ENCODE results near the gene PHLDA1. TPM values are rescaled to one million over a fixed set of nuclear protein-coding genes. Genes with fewer than 3 reads are reported as not detected.

The PHLDA1 gene
- total and polyA plus RNA-seq, 4 donors, result 2.8 to 11.5 (median 5.7) TPM

- no peak for DNase-seq (ENCODE audit: low spot score)
- Histone ChIP-seq H3K4me1 (ENCODE audit: control insufficient read depth in 4 of 4, insufficient read depth in 4 of 4, low read length in 3 of 4) (peaks cover 0 to 7% (median 3%) of the 10 kb centered on the region in 4 donors), H3K27ac (ENCODE audit: low read depth in 1 of 2, low read length in 2 of 2) (no peak overlapping the region), H3K9ac (ENCODE audit: low read depth in 1 of 2, low read length in 2 of 2) (no peak overlapping the region), H3K9me3 (ENCODE audit: control insufficient read depth in 4 of 4, low read length in 3 of 4) (no peaks in the 10 kb centered on the region), H3K36me3 (ENCODE audit: control insufficient read depth in 4 of 4, insufficient read depth in 3 of 4, low read depth in 1 of 4, low read length in 3 of 4) (no peaks in the 10 kb centered on the region), H3K4me3 (ENCODE audit: low read depth in 1 of 3, low read length in 3 of 3) (no peak overlapping the region), H3K27me3 (ENCODE audit: control insufficient read depth in 4 of 4, insufficient read depth in 4 of 4, low read length in 3 of 4) (no peaks in the 10 kb centered on the region)
- 39% methylated on average over 13 of the region's 13 CpGs for WGBS
- TF ChIP-seq TAF1 (conservative IDR thresholded peaks at IDR 0.05) (no peak), MAX (IDR thresholded peaks at IDR 0.05) (no peak), ATF3 (IDR thresholded peaks at IDR 0.05) (no peak), HNF4A (conservative IDR thresholded peaks at IDR 0.05) (no peak), EGR1 (IDR thresholded peaks at IDR 0.05; ENCODE audit: low read depth in 2 of 2) (no peak), JUND (IDR thresholded peaks at IDR 0.05) (no peak), FOXA2 (IDR thresholded peaks at IDR 0.05) (no peak), RAD21 (IDR thresholded peaks at IDR 0.05) (peak; percentile 97 to 99), REST (IDR thresholded peaks at IDR 0.05) (no peak), YY1 (IDR thresholded peaks at IDR 0.05) (peak; percentile 27), FOXA1 (IDR thresholded peaks at IDR 0.05) (no peak), SP1 (IDR thresholded peaks at IDR 0.05) (no peak), ZBTB33 (IDR thresholded peaks at IDR 0.05) (no peak), HNF4G (IDR thresholded peaks at IDR 0.05) (no peak), GABPA (IDR thresholded peaks at IDR 0.05 in 1 of 2, conservative IDR thresholded peaks at IDR 0.05 in 1 of 2) (no peak), CTCF (IDR thresholded peaks at IDR 0.05; ENCODE audit: low read depth, low read length, missing input control) (peak; percentile 87), RXRA (IDR thresholded peaks at IDR 0.05) (peak in 1 of 2 donors; percentile 30), NR2F2 (IDR thresholded peaks at IDR 0.05) (no peak)
Measured at GRCh38 chr12:76037130-76038103, 5.8 kb upstream of the PHLDA1 start.

Data from liver (tissue), 9 donors.